DOHH2 (cell line): ENCODE measurements around the gene ITGB7.
"Not testable (repeated sequence)": the region's sequence is repeated elsewhere in the genome, so short reads cannot be mapped to it uniquely, and the experiment has no call there.

Experiments
- EZH2phosphoT487 ChIP-seq: fragments of 200-600 bp; sonication (generic); IDR thresholded peaks from 2 replicates; pipeline ENCODE4 v1.6.1; 2017; ENCODE audit warnings: borderline replicate concordance, mild to moderate bottlenecking, antibody characterized with exemption, low read length, moderate library complexity, mixed read lengths
- TF ChIP-seq, protein P1 (sequence below): fragments of 200-600 bp; sonication (generic); IDR thresholded peaks from one replicate; pipeline ENCODE4 v1.5.1; 2014; ENCODE audit warnings: antibody characterized with exemption, mild to moderate bottlenecking, low read depth, low read length; ENCODE audit not compliant: poor library complexity, severe bottlenecking

DNA sequence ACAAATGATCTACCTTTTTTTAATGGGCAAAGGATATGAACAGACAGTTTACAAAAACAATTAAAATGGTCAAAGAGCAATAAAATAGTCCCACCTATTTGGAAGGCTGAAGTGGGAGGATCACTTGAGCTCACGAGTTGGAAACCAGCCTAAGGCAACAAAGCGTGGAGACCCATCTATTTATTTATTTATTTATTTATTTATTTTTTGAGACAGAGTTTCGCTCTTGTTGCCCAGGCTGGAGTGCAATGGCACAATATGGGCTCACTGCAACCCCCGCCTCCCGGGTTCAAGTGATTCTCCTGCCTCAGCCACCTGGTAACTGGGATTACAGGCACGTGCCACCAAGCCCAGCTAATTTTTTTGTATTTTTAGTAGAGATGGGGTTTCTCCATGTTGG, 29.6 kb downstream of the ITGB7 start:
- TF ChIP-seq, protein P1, sequence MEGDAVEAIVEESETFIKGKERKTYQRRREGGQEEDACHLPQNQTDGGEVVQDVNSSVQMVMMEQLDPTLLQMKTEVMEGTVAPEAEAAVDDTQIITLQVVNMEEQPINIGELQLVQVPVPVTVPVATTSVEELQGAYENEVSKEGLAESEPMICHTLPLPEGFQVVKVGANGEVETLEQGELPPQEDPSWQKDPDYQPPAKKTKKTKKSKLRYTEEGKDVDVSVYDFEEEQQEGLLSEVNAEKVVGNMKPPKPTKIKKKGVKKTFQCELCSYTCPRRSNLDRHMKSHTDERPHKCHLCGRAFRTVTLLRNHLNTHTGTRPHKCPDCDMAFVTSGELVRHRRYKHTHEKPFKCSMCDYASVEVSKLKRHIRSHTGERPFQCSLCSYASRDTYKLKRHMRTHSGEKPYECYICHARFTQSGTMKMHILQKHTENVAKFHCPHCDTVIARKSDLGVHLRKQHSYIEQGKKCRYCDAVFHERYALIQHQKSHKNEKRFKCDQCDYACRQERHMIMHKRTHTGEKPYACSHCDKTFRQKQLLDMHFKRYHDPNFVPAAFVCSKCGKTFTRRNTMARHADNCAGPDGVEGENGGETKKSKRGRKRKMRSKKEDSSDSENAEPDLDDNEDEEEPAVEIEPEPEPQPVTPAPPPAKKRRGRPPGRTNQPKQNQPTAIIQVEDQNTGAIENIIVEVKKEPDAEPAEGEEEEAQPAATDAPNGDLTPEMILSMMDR: not testable (repeated sequence)
- not testable (repeated sequence) for TF ChIP-seq EZH2phosphoT487
